Spleen (tissue), 7 donors: ENCODE results near the gene RLN2.

ENCODE experiments used
- CTCF ChIP-seq, 11 experiments: fragments of 200-600 bp in 7 of 11; fragments of 450-650 bp in 4 of 11; sonication (generic) in 4 of 11; IDR thresholded peaks in 8 of 11; conservative IDR thresholded peaks in 3 of 11; 1 replicate in 7 of 11; 2 replicates in 4 of 11; pipeline versions ENCODE4 v1.4.0 to v1.8.0; 2016 to 2021; ENCODE audit warnings: antibody characterized with exemption in 11 of 11, inconsistent platforms in 4 of 11, mild to moderate bottlenecking in 1 of 11
- POLR2AphosphoS5 ChIP-seq, 3 donors: sonication (generic); formaldehyde crosslinking; IDR thresholded peaks; one replicate each; pipeline ENCODE4 v1.5.1; 2017; ENCODE audit warnings: antibody characterized with exemption in 3 of 3
- donor health status: DM: no; HTN: no; CAD: no; lungs with moderate emphysema.
- donor health status: DM: no; HTN: no; CAD: no.
- donor health status: DM: no; HTN: no; CAD: no.

DNA sequence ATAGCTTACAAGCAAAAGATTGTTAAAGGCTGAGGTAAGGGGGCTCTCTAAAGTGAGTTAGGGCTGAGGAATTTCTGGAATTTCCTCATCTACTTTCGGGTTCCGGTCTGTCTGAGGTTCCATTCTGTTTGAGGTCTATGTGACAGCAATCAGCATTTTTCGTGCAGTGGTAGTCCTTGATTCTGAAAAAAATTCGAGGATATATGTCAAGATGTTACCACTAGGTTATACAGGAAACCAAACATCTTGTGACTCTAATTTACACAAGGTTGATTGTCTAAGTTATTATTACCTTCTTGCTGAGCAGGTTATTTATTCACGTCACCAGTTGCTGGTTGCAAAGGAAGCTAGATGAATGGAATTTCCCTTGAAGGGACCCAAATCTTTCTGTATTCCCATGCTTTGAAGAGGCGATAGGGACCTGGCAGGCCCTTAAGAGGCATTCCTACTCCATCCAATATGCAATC is 35.2 kb downstream of the RLN2 start:
- TF ChIP-seq POLR2AphosphoS5 (IDR thresholded peaks at IDR 0.05) (no peak), CTCF (IDR thresholded peaks at IDR 0.05 in 8 of 11, conservative IDR thresholded peaks at IDR 0.05 in 3 of 11) (no peak)
